Measurements from ENCODE around the gene SPA17.

SPA17 gene

DNA sequence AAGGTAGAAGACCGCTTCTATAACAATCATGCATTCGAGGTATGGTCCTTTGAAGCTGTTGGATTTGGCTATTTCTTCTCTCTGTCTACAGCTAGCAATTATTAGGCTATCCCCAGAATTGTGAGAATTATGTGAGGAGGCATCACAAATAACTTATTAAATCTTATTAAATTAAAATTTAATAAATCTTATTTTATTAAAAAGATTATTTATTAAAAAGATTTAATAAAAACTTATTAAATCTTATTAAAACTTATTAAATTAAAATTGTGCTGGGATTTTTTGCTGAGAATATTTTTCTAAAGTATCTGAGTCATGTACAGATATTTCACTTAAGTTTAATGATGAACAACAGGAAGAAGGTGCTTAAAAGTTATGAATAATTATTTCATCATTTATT is 7.7 kb downstream of the SPA17 start:
- H3K27ac Mint-ChIP-seq, result no peak overlapping the region
- H3K4me3 Mint-ChIP-seq, result no peak overlapping the region
- H3K9me3 Mint-ChIP-seq, result peaks cover 3% of the 10 kb centered on the region
- no peak for ATAC-seq
- H3K36me3 Mint-ChIP-seq, result peaks cover 21% of the 10 kb centered on the region
- no peaks in the 10 kb centered on the region for H3K4me1 Mint-ChIP-seq
- H3K27me3 Mint-ChIP-seq, result peaks cover 2% of the 10 kb centered on the region

DNA sequence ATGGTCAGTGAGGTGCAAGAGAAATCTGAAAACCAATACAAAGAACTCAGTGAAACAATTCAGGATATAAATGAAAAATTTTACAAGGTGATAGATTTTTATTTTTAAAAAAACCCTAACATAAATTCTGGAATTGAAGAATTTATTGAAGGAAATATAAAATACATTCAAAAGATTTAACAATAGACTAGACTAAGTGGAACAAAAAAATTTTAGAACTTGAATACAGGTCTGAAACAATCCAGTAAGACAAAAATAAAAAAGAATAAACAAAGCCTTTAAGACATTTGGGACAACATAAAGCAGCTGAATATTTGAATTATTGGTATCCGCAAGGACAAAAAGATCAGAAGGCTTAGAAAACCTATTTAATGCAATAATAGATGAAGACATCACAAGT is 8.7 kb downstream of the SPA17 start:
- Mint-ChIP-seq H3K4me1 (no peaks in the 10 kb centered on the region), H3K27me3 (peaks cover 12% of the 10 kb centered on the region), H3K27ac (no peak overlapping the region), H3K36me3 (peaks cover 31% of the 10 kb centered on the region), H3K4me3 (no peak overlapping the region), H3K9me3 (peaks cover 8% of the 10 kb centered on the region)
- no peak for ATAC-seq

GRCh38 chr11:124693142-124693541 is 19.4 kb downstream of the SPA17 start:
- ATAC-seq, result no peak
- Mint-ChIP-seq H3K4me1 (no peaks in the 10 kb centered on the region), H3K27me3 (no peaks in the 10 kb centered on the region), H3K4me3 (no peak overlapping the region), H3K9me3 (no peaks in the 10 kb centered on the region), H3K27ac (no peak overlapping the region), H3K36me3 (no peaks in the 10 kb centered on the region)

DNA sequence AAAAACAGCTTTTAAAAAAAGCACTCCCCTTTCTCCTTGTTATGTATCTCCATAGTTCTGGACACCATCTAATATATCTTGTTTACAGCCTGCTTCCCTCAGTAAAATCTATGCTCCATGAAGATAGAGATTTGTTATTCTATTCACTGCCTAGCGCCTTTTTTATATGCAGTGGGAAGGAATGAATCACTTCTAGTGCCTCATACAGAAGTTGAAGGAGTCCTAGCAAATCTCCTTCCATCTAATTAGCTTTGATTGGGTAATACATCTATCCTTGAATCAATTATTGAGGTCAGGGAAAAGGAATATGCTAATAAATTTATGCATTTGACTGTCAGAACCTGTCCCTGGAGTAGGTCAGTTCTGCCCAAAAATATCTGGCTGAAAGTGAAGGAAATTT is 25.8 kb downstream of the SPA17 start:
- peaks cover 9% of the 10 kb centered on the region for H3K36me3 Mint-ChIP-seq
- H3K9me3 Mint-ChIP-seq, result peaks cover 10% of the 10 kb centered on the region
- no peak for ATAC-seq
- peaks cover 14% of the 10 kb centered on the region for H3K27me3 Mint-ChIP-seq
- H3K4me1 Mint-ChIP-seq, result no peaks in the 10 kb centered on the region
- H3K4me3 Mint-ChIP-seq, result no peak overlapping the region
- H3K27ac Mint-ChIP-seq, result no peak overlapping the region

DNA sequence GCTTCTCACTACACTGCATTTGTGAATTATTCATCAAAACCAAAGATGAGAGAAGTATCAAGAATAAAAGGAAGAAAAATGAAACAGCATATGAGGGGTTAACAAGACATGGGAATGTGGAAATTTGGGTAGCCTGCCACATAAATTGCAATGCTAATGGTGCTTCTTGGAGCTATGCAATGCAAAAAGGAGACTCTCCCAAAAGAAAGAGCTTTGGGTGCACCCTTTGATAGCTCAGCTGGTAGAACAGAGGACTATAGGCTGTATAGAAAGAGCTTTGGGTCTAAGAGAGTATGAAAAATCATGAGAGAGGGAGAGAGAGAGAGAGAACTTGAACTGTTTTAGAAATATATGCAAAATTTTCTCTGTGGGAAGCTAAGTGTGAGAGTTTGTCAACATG is 26.3 kb downstream of the SPA17 start:
- Mint-ChIP-seq H3K4me3 (no peak overlapping the region), H3K27me3 (peaks cover 14% of the 10 kb centered on the region), H3K27ac (no peak overlapping the region), H3K4me1 (no peaks in the 10 kb centered on the region), H3K36me3 (peaks cover 9% of the 10 kb centered on the region), H3K9me3 (peaks cover 10% of the 10 kb centered on the region)
- ATAC-seq, result no peak

DNA sequence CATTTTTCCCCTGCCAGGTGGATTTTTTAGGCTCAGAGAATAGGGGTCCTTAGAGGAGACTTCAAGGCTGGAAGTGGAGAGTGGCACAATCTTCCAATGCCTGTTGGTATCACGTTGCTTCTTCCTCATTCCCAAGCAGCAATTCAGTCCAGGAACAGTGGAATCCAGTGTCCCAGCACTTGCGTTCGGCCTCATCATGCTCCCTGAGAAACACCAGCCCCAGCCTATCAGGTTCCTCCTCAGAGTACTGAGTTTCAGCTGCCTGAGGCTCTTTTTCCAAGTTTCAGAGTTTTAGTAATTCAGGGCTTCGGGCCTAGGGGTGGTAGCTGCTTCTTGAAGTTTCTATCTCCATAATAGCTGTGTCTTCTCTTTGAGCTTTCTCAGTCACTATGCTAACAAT is 34.1 kb downstream of the SPA17 start:
- Mint-ChIP-seq H3K27ac (no peak overlapping the region), H3K9me3 (peaks cover 10% of the 10 kb centered on the region), H3K4me1 (no peaks in the 10 kb centered on the region), H3K36me3 (peaks cover 20% of the 10 kb centered on the region), H3K27me3 (no peaks in the 10 kb centered on the region), H3K4me3 (no peak overlapping the region)
- no peak for ATAC-seq

DNA sequence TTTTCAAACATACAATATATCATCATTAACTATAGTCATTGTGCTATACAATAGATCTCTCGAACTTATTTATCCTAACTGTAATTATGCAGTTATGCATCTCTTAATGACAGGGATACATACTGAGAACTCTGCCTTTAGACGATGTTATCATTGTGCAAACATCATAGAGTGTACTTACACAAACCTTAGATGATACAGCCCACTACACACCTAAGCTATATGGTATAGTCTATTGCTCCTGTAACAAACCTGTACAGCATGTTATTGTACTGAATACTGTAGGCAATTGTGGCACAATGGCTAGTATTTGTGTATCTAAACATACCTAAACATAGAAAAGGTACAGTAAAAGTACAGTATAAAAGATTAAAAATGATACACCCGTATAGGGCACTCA is 38.7 kb downstream of the SPA17 start:
- H3K9me3 Mint-ChIP-seq, result peaks cover 5% of the 10 kb centered on the region
- peaks cover under 1% of the 10 kb centered on the region for H3K4me1 Mint-ChIP-seq
- peaks cover 13% of the 10 kb centered on the region for H3K36me3 Mint-ChIP-seq
- H3K27ac Mint-ChIP-seq, result no peak overlapping the region
- peaks cover 14% of the 10 kb centered on the region for H3K27me3 Mint-ChIP-seq
- no peak overlapping the region for H3K4me3 Mint-ChIP-seq
- ATAC-seq, result no peak

DNA sequence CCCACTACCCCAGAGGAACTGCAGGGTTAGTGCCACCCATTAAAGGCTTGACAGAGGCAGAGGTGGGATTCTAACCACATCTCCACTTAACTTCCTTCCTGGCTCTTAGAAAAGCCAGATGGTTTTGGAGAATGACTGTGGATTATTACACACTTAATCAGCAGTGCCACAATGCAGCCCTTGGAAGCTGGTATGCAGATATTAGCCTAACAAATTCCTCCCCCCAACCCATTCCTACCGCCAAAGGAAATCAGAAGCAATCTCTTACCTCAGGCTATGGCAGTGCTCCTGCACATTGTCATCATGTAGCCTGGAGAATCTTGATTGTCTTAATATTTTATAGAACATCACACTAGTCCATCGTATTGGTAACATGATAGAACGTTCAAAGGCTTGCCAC is 42.9 kb downstream of the SPA17 start:
- no peak for ATAC-seq
- Mint-ChIP-seq H3K4me3 (no peak overlapping the region), H3K27me3 (peaks cover 53% of the 10 kb centered on the region)

GRCh38 chr11:124717421-124717785 is 43.7 kb downstream of the SPA17 start:
- Mint-ChIP-seq H3K36me3 (no peaks in the 10 kb centered on the region), H3K27ac (no peak overlapping the region), H3K9me3 (no peaks in the 10 kb centered on the region), H3K4me3 (peak overlapping the region; percentile 70), H3K27me3 (peaks cover 61% of the 10 kb centered on the region), H3K4me1 (peaks cover 17% of the 10 kb centered on the region)
- no peak for ATAC-seq

More for the DNA sequence above, 42.9 kb downstream of the SPA17 start:
- no peaks in the 10 kb centered on the region for H3K36me3 Mint-ChIP-seq
- H3K4me1 Mint-ChIP-seq, result peaks cover 13% of the 10 kb centered on the region
- H3K27ac Mint-ChIP-seq, result no peak overlapping the region
- H3K9me3 Mint-ChIP-seq, result no peaks in the 10 kb centered on the region

- no peaks in the 10 kb centered on the region for H3K9me3 Mint-ChIP-seq
- H3K27ac Mint-ChIP-seq, result no peak overlapping the region
- H3K27me3 Mint-ChIP-seq, result peaks cover 67% of the 10 kb centered on the region
- ATAC-seq, result peak; percentile 27
- H3K36me3 Mint-ChIP-seq, result no peaks in the 10 kb centered on the region
- H3K4me3 Mint-ChIP-seq, result peak overlapping the region; percentile 70
- H3K4me1 Mint-ChIP-seq, result peaks cover 23% of the 10 kb centered on the region
Observed at GRCh38 chr11:124717786-124718651, 44.3 kb downstream of the SPA17 start.

- H3K4me1 Mint-ChIP-seq, result peaks cover 25% of the 10 kb centered on the region
- no peaks in the 10 kb centered on the region for H3K9me3 Mint-ChIP-seq
- no peaks in the 10 kb centered on the region for H3K36me3 Mint-ChIP-seq
- no peak overlapping the region for H3K4me3 Mint-ChIP-seq
- peaks cover 75% of the 10 kb centered on the region for H3K27me3 Mint-ChIP-seq
- no peak overlapping the region for H3K27ac Mint-ChIP-seq
- ATAC-seq, result no peak
Observed at GRCh38 chr11:124718801-124719200, 45.1 kb downstream of the SPA17 start.

- Mint-ChIP-seq H3K27ac (no peak overlapping the region), H3K4me1 (peaks cover 26% of the 10 kb centered on the region), H3K27me3 (peaks cover 77% of the 10 kb centered on the region), H3K4me3 (no peak overlapping the region), H3K9me3 (no peaks in the 10 kb centered on the region), H3K36me3 (no peaks in the 10 kb centered on the region)
- no peak for ATAC-seq
Observed at GRCh38 chr11:124719534-124719933, 45.8 kb downstream of the SPA17 start.

DNA sequence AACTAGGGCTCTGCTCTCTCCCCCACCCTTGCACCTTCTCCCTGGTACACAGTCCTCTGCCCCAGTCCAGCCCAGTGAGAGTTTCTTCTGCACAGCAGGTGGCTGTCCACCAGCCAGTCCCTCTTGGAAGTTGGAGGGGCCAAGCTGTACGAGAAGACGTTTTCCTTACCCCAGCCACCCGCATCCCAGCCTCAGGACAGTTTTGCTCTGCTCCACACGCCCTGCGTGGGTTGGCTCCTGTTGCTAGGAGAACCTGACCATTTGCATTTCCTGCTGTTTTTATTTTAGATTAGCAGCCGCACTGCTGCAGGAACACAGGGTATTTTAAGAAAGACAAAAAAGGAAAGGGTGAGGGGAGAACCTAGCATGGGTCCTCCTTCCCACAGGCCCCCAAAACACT is 48.5 kb downstream of the SPA17 start:
- H3K27ac Mint-ChIP-seq, result no peak overlapping the region
- peaks cover 43% of the 10 kb centered on the region for H3K4me1 Mint-ChIP-seq
- H3K4me3 Mint-ChIP-seq, result no peak overlapping the region
- no peaks in the 10 kb centered on the region for H3K36me3 Mint-ChIP-seq
- no peak for ATAC-seq
- H3K9me3 Mint-ChIP-seq, result no peaks in the 10 kb centered on the region
- H3K27me3 Mint-ChIP-seq, result peaks cover 83% of the 10 kb centered on the region

DNA sequence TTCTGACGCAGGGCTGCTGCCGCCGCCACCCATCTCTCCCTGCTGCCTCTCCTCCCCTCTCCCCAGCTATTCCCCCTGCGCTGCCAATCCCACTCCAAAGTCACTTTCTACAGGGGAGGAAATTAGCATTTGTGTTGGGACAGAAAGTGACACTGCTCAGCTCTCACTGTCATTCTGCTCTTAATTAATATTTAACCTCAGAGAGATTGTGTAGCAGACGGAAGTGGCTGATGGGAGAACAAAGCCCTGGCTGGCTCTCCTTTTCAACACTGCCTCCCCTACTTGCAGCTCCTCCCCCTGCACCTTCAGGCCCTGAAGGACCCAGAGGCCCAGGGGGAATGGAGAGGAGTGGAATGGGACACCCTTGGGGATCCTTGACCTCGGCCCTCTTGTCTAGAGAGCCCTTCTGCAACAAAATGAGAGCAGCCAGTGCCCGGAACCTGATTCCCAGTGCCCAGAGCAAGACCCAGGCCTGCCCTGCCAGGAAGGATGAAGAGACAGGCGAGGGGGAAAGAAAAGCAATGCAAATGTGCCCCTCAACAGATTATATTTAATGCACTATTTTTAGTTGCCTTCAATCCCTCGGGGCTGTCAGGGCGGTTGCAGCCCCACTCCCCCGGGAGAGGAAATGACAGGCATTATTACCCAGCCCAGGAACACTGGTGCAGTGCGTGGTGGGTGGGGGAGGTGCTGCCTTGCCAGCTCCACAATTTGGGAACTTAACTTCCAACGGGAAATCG is 51.4 kb downstream of the SPA17 start:
- no peaks in the 10 kb centered on the region for H3K9me3 Mint-ChIP-seq
- H3K27ac Mint-ChIP-seq, result peak overlapping the region; percentile 6
- peak; percentile 58 for ATAC-seq
- peaks cover 30% of the 10 kb centered on the region for H3K4me1 Mint-ChIP-seq
- H3K36me3 Mint-ChIP-seq, result no peaks in the 10 kb centered on the region
- H3K27me3 Mint-ChIP-seq, result peaks cover 54% of the 10 kb centered on the region
- peak overlapping the region; percentile 49 for H3K4me3 Mint-ChIP-seq

DNA sequence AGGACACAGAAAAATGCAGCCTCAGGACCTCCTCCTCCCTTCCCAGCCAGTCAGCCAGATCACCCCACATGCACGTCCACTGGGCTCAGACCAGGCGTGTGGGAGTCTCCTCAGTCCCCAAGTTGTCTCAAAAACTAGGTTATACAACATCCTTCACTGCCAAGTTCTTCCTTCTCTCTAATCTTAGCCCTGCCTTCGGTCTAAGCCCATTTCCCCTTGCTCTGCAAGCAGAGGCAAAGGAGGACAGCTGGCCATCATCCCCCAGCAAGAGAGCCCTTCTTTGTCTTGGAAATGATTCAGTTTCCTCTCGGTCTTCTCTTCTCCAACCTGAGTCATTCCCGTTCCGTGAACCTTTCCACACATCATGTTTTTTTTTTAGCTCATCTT is 52.0 kb downstream of the SPA17 start:
- Mint-ChIP-seq H3K4me1 (peaks cover 30% of the 10 kb centered on the region), H3K27me3 (peaks cover 52% of the 10 kb centered on the region), H3K36me3 (no peaks in the 10 kb centered on the region), H3K27ac (peak overlapping the region; percentile 6), H3K4me3 (peak overlapping the region; percentile 64), H3K9me3 (no peaks in the 10 kb centered on the region)
- ATAC-seq, result peak; percentile 36

DNA sequence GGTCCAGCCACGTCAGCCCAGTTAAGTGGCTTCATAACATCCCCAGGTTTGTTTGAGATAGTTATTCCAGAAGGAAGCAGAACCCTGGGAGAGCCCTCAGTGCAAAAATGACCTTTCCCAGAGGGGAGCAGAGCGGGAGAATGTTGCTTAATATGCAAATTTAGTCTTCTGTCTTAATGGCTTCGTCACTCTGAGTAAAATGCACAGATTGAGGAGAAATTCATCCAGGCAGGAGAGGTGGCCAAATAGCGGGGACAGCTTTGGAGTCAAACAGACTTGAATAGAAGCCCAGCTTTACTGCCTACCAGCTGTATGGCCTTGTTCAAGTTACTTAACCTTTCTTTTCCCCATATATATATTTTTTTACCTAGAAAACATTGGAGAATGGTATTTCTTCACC is 53.8 kb downstream of the SPA17 start:
- no peak overlapping the region for H3K4me3 Mint-ChIP-seq

More for the DNA sequence above, 53.8 kb downstream of the SPA17 start:
- no peaks in the 10 kb centered on the region for H3K9me3 Mint-ChIP-seq
- ATAC-seq, result no peak
- no peak overlapping the region for H3K27ac Mint-ChIP-seq
- peaks cover 34% of the 10 kb centered on the region for H3K27me3 Mint-ChIP-seq
- no peaks in the 10 kb centered on the region for H3K36me3 Mint-ChIP-seq
- peaks cover 31% of the 10 kb centered on the region for H3K4me1 Mint-ChIP-seq
